SW480 (cell line): ENCODE data around the gene TAS1R2.
"Not testable (repeated sequence)": the region's sequence is repeated elsewhere in the genome, so short reads cannot be mapped to it uniquely, and the experiment has no call there.

ENCODE experiments used
- DNase-seq: peaks from one replicate; pipeline ENCODE4 v3.0.0-alpha.2; 2016; ENCODE audit warnings: low spot score

TAS1R2 gene

GRCh38 chr1:18868801-18869424, 9.5 kb upstream of the TAS1R2 start:
- no peak for DNase-seq

DNA sequence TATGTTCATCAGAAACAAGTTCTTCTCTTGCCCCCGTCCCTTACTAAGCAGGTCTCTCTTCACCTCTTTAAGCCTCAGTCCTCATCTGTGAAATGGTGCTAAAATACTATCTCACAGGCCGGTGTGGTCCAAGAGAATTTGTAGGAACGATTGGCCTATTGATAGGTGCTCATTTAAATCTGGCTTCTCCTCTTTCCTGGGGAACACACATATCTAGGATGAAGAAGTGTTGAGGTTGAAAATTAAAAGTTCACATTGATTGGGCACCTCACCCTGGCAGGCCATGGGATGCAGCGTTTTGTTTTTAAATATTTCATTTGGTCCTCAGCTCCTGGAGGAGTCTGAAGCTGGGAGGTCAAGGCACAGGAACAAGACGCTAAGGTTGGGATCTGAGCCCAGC, 8.9 kb upstream of the TAS1R2 start:
- DNase-seq = no peak

DNA sequence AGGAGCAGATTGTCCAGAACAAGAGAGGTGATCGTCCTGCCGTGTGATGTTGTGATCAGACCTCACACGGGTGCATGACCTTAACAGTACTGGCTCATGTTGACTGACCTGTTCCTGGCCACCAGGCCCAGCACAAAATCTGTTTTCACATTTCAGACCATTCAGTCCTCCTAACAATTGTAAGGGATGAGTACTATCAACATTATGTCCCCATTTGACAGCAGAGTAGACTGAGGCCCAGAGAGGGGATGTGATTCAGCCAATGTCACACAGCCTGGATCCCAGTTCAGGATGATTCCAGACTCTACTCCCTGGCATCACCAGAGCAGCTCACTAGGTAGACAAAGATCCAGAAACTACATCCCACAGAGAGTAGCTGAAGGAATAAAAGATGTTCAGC, 7.4 kb upstream of the TAS1R2 start:
- no peak for DNase-seq

- DNase-seq = no peak
Measured at GRCh38 chr1:18866314-18866713, 6.9 kb upstream of the TAS1R2 start.

GRCh38 chr1:18865176-18865575, 5.7 kb upstream of the TAS1R2 start:
- DNase-seq = no peak

DNA sequence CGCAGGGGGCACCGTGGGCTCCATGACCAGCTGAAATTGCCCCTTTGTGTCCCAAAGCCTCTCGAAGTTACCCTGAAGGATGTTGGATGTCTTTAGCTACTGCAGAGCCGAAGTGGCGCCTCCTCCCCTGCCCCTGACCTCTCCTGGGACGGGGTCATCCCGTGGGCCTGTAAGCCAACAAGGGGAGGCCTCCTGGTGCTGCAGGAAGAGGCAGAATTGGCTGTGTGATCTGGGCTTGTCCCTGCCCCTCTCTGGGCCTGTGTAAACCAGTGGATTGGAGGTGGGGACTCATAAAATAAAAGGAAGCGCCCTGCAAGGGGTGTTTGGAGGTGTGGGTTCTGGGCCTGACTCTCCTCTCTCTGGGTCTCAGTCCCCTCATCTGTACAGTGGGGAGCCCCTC, 2.1 kb upstream of the TAS1R2 start:
- DNase-seq = no peak

- no peak for DNase-seq
Measured at GRCh38 chr1:18861082-18861481, 1.6 kb upstream of the TAS1R2 start.

DNA sequence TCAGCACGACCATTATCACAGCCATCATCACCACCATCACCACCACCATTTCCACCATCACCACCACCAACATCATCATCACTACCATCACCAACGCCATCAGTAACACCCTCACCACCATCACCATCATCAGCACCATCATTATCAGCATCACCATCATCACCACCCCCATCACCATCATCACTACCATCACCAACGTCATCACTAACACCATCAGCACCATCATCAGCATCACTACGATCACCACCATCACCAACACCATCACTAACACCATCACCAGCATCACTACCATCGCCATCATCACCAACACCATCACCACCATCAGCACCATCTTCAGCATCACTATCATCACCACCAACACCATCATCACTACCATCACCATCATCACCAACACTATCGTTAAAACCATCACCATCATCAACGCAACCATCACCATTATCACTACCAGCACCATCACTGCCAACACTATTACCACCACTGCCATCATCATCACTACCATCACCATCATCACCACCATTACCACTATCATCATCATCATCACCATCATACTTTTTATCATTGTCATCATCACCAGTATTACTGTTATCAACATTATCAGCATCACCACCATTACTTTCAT, 1.3 kb downstream of the TAS1R2 start:
- DNase-seq = no peak

DNA sequence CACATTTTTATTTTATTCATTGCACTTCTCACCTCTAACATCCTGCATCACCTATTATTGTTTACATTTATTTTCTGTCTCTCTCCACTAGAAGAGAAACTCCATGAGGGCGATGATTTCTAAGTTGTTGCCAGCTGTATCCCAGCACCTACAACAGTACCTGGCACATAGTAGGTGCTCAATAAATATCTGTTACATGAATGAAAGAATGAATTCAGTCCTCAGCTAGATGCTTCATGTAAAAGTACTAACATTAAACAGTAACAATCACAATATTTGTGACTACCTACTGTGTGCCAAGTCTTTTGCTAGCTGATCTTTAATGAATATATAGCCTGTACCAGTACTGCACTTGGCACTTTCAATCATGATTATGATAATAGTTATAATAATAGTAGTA, 3.0 kb downstream of the TAS1R2 start:
- no peak for DNase-seq

DNA sequence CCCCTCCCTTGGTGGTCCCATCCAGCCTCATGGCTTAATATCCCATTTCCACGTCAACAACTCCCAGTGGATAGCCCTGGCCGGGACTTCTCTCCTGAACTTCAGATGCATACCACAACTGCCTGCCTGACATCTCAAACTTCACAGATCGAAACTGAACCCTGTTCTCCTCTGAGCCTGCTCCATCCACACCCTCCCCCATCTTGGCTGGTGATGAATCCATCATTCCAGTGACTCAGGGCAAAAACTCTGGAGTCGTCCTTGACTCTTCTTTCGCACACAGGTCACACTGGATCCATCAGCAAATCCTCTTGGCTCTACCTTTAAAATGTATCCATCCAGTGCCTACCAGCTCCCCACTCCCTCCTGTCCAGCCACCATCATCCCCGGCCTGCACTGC, 3.9 kb downstream of the TAS1R2 start:
- DNase-seq = no peak

GRCh38 chr1:18854331-18855025, 5.0 kb downstream of the TAS1R2 start:
- DNase-seq = no peak

GRCh38 chr1:18852501-18852900, 7.0 kb downstream of the TAS1R2 start:
- no peak for DNase-seq

DNA sequence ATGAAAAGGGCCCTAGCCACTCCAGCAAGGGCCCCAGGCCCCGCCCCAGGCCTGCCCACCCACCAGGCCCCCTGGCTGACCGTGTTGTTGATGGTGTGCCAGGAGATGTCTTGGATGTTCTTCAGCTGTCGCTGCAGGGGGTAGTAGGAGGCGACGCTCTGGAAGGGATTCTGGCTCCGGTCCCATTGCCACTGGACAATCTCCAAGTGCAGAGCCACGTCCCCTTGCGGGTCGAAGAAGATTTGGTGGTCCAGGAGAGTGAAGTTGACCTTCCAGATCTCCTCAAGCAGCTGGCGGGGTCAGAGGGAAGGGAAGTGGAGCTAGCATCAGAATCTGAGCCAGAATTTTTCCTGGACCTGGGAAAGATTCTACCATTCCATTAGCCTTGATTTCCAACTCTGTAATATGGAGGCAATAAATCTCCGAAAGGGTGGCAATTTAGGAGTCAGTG, 10.2 kb downstream of the TAS1R2 start:
- no peak for DNase-seq

- not testable (repeated sequence) for DNase-seq
Measured at GRCh38 chr1:18847723-18848122, 11.7 kb downstream of the TAS1R2 start.

- DNase-seq = no peak
Measured at GRCh38 chr1:18840145-18840544, 19.3 kb downstream of the TAS1R2 start.

GRCh38 chr1:18836654-18837053, 22.8 kb downstream of the TAS1R2 start:
- DNase-seq = no peak

GRCh38 chr1:18832319-18832718, 27.1 kb downstream of the TAS1R2 start:
- not testable (repeated sequence) for DNase-seq

GRCh38 chr1:18831656-18832055, 27.8 kb downstream of the TAS1R2 start:
- DNase-seq = no peak

DNA sequence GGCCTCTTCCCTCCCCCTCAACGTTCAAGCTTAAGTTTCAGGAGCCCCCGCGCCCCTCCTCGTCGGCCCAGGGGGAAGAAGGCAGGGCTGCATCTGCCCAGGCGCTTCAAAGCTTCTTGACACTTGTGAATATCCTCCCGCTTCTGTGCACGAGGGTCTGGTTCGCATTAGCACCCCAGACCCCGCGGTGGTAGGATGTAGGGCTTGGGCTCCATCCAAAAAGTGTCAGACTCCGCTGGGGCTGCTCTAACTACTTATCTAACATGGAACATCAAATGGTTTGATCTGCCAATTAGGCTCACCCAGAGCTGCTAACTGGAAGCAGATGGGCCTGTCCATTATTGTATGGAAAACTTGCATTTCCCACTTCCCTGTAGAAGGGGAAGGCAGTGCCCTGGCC, 28.9 kb downstream of the TAS1R2 start:
- no peak for DNase-seq

DNA sequence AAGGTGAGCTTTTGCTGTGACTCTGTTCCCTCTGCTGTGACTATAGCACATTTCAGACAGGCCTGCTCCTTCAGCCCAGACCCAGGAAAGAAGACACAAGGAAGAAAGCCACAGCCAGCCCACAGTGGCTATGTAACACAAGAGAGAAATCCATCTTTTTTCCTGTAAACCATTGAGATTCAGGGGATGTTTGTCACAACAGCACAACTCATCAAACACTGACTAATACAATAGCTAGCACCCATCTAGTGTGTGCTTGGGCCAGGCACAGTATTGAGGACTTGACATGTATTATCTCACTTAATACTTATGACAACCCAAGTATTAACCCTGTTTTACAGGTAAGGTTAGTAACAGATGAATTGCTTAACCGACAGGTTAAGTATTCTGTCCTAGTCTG, 29.8 kb downstream of the TAS1R2 start:
- DNase-seq = no peak

- DNase-seq = no peak
Measured at GRCh38 chr1:18828224-18828623, 31.2 kb downstream of the TAS1R2 start.

GRCh38 chr1:18823438-18823837, 36.0 kb downstream of the TAS1R2 start:
- DNase-seq = no peak

GRCh38 chr1:18820791-18821641, 38.4 kb downstream of the TAS1R2 start:
- peak; percentile 59 for DNase-seq
